ENCODE results near the gene SLC9A9. TPM values are rescaled to one million over a fixed set of nuclear protein-coding genes. Genes with fewer than 3 reads are reported as not detected.
A peak's percentile ranks its signal among the peaks of the same experiment; 100 is the strongest.

The SLC9A9 gene
- total RNA-seq, 1 donor from 2014 or later, result 0.22 TPM

GRCh38 chr3:143220741-143221140 is 627.5 kb downstream of the SLC9A9 start:
- Histone ChIP-seq H2AFZ (replicated peaks) (no peak overlapping the region), H3K9me3 (ENCODE audit: low read depth) (no peaks in the 10 kb centered on the region), H3K79me2 (ENCODE audit: low read depth) (no peaks in the 10 kb centered on the region), H3K36me3 (no peaks in the 10 kb centered on the region), H4K20me1 (ENCODE audit: low read depth) (no peaks in the 10 kb centered on the region), H3K27me3 (no peaks in the 10 kb centered on the region), H3K27ac (no peak overlapping the region), H3K4me3 (no peak overlapping the region), H3K9ac (no peak overlapping the region), H3K4me1 (peaks cover 8% of the 10 kb centered on the region), H3K4me2 (no peak overlapping the region), H3F3A (ENCODE audit: low read depth) (no peaks in the 10 kb centered on the region)
- H3K4me3 Mint-ChIP-seq, result no peak overlapping the region
- H3K27ac Mint-ChIP-seq, result no peak overlapping the region
- no peaks in the 10 kb centered on the region for H3K36me3 Mint-ChIP-seq
- TF ChIP-seq EZH2 (IDR thresholded peaks at IDR 0.05) (no peak), EZH2phosphoT487 (IDR thresholded peaks at IDR 0.05) (no peak), CTCF (IDR thresholded peaks at IDR 0.05) (no peak)
- H3K9me3 Mint-ChIP-seq, result no peaks in the 10 kb centered on the region
- H3K27me3 Mint-ChIP-seq (ENCODE audit: insufficient read depth, low read depth), result no peaks in the 10 kb centered on the region
- no peak for DNase-seq (ENCODE audit: low spot score)
- H3K4me1 Mint-ChIP-seq, result peaks cover 19% of the 10 kb centered on the region

DNA sequence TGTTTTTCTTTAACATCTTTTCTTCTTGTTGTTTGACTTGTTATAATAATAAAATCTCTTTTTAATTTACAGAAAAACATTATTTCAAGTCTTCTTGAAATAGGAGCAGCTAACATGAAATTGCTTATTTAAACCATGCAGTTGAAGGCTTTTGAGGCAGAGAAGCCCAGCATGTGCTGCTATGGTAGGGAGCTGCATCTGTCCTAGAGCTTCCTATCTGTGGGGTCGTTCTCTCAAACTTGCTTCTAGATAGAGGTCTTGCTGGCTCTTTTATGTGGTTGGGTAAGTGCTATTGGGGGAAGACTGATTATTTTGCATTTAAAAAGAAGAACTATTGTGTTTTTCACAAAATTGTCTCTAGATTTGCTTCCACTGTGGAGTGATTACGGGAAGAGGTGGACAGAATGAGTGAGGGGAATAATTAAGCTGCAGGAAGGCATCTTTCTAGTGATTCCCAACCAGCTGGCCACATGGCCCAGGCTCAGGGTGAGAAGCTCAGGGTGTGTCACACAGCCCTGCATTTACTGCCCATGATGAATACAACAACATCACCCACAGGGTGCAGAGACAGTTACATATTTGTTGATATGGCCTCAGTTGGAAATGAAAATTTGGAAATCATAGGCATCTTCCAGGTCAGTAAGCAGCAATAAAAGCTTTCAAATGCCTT is 630.0 kb downstream of the SLC9A9 start:
- H3K27me3 Mint-ChIP-seq (ENCODE audit: insufficient read depth, low read depth), result no peaks in the 10 kb centered on the region
- no peak overlapping the region for H3K9ac ChIP-seq
- no peaks in the 10 kb centered on the region for H3F3A ChIP-seq (ENCODE audit: low read depth)
- no peaks in the 10 kb centered on the region for H3K9me3 Mint-ChIP-seq
- H3K4me2 ChIP-seq, result no peak overlapping the region
- H2AFZ ChIP-seq (replicated peaks), result no peak overlapping the region
- H3K79me2 ChIP-seq (ENCODE audit: low read depth), result no peaks in the 10 kb centered on the region
- H3K4me3 Mint-ChIP-seq, result no peak overlapping the region
- no peak for TF ChIP-seq EZH2phosphoT487 (IDR thresholded peaks at IDR 0.05)
- no peaks in the 10 kb centered on the region for H3K36me3 Mint-ChIP-seq
- H3K27me3 ChIP-seq, result no peaks in the 10 kb centered on the region
- H4K20me1 ChIP-seq (ENCODE audit: low read depth), result no peaks in the 10 kb centered on the region
- peaks cover 8% of the 10 kb centered on the region for H3K4me1 ChIP-seq
- H3K36me3 ChIP-seq, result no peaks in the 10 kb centered on the region
- DNase-seq (ENCODE audit: low spot score), result no peak
- H3K9me3 ChIP-seq (ENCODE audit: low read depth), result no peaks in the 10 kb centered on the region
- peaks cover 19% of the 10 kb centered on the region for H3K4me1 Mint-ChIP-seq
- no peak overlapping the region for H3K27ac ChIP-seq
- H3K27ac Mint-ChIP-seq, result no peak overlapping the region
- H3K4me3 ChIP-seq, result no peak overlapping the region

- Mint-ChIP-seq H3K4me3 (no peak overlapping the region), H3K27ac (no peak overlapping the region), H3K9me3 (no peaks in the 10 kb centered on the region), H3K27me3 (ENCODE audit: insufficient read depth, low read depth) (no peaks in the 10 kb centered on the region), H3K36me3 (no peaks in the 10 kb centered on the region), H3K4me1 (peaks cover 14% of the 10 kb centered on the region)
- Histone ChIP-seq H2AFZ (replicated peaks) (no peak overlapping the region), H3K79me2 (ENCODE audit: low read depth) (no peaks in the 10 kb centered on the region), H3K9me3 (ENCODE audit: low read depth) (no peaks in the 10 kb centered on the region), H4K20me1 (ENCODE audit: low read depth) (no peaks in the 10 kb centered on the region), H3K27me3 (no peaks in the 10 kb centered on the region), H3K4me2 (no peak overlapping the region), H3K36me3 (no peaks in the 10 kb centered on the region), H3F3A (ENCODE audit: low read depth) (no peaks in the 10 kb centered on the region), H3K9ac (no peak overlapping the region), H3K4me1 (peaks cover 8% of the 10 kb centered on the region), H3K4me3 (no peak overlapping the region), H3K27ac (no peak overlapping the region)
- DNase-seq (ENCODE audit: low spot score), result no peak
- no peak for TF ChIP-seq EZH2phosphoT487 (IDR thresholded peaks at IDR 0.05)
- no peak for TF ChIP-seq EZH2 (IDR thresholded peaks at IDR 0.05)
- no peak for TF ChIP-seq CTCF (IDR thresholded peaks at IDR 0.05)
Measured at GRCh38 chr3:143217283-143217682, 631.0 kb downstream of the SLC9A9 start.

- TF ChIP-seq EZH2 (IDR thresholded peaks at IDR 0.05), result no peak
- TF ChIP-seq EZH2phosphoT487 (IDR thresholded peaks at IDR 0.05), result no peak
- TF ChIP-seq CTCF (IDR thresholded peaks at IDR 0.05), result no peak
- no peaks in the 10 kb centered on the region for H3K27me3 ChIP-seq
- Mint-ChIP-seq H3K9me3 (no peaks in the 10 kb centered on the region), H3K4me3 (no peak overlapping the region), H3K27ac (peak overlapping the region; percentile 52), H3K36me3 (no peaks in the 10 kb centered on the region), H3K4me1 (peaks cover 14% of the 10 kb centered on the region), H3K27me3 (ENCODE audit: insufficient read depth, low read depth) (no peaks in the 10 kb centered on the region)
- no peaks in the 10 kb centered on the region for H3K9me3 ChIP-seq (ENCODE audit: low read depth)
- DNase-seq (ENCODE audit: low spot score), result no peak
- no peak overlapping the region for H3K27ac ChIP-seq
- H3F3A ChIP-seq (ENCODE audit: low read depth), result no peaks in the 10 kb centered on the region
- no peak overlapping the region for H3K9ac ChIP-seq
- H3K4me2 ChIP-seq, result no peak overlapping the region
- no peaks in the 10 kb centered on the region for H3K36me3 ChIP-seq
- no peaks in the 10 kb centered on the region for H3K79me2 ChIP-seq (ENCODE audit: low read depth)
- peaks cover 8% of the 10 kb centered on the region for H3K4me1 ChIP-seq
- H2AFZ ChIP-seq (replicated peaks), result no peak overlapping the region
- no peak overlapping the region for H3K4me3 ChIP-seq
- no peaks in the 10 kb centered on the region for H4K20me1 ChIP-seq (ENCODE audit: low read depth)
Measured at GRCh38 chr3:143216709-143217182, 631.5 kb downstream of the SLC9A9 start.

All from neural progenitor cell (in vitro differentiated cells).